ENCODE results near the gene EGFL6. TPM values are rescaled to one million over a fixed set of nuclear protein-coding genes. Genes with fewer than 3 reads are reported as not detected.
A peak's percentile ranks its signal among the peaks of the same experiment; 100 is the strongest.

EGFL6 gene
- total and polyA plus RNA-seq, 5 donors from 2014 or later: 0.11 TPM; not detected in 4

GRCh38 chrX:13654116-13654515 lies 84.7 kb downstream of the EGFL6 start:
- no peaks in the 10 kb centered on the region for H3K9me3 Mint-ChIP-seq
- Histone ChIP-seq H3K27me3 (ENCODE audit: control insufficient read depth, insufficient read depth, low read length) (no peaks in the 10 kb centered on the region), H3K4me3 (ENCODE audit: low read depth, low read length) (peak overlapping the region; percentile 83), H3K9me3 (ENCODE audit: control insufficient read depth in 2 of 2, low read length in 2 of 2) (no peaks in the 10 kb centered on the region), H3K27ac (ENCODE audit: insufficient read depth, low read length, poor library complexity, severe bottlenecking) (peak overlapping the region; percentile 96), H3K36me3 (ENCODE audit: control insufficient read depth, insufficient read depth, low read length) (peaks cover 5% of the 10 kb centered on the region), H3K4me1 (ENCODE audit: control insufficient read depth, insufficient read depth, low read length, poor library complexity, severe bottlenecking) (peaks cover 19% of the 10 kb centered on the region)
- H3K4me1 Mint-ChIP-seq: peaks cover 8 to 42% (median 21%) of the 10 kb centered on the region in 4 donors
- H3K27ac Mint-ChIP-seq: peak overlapping the region in 2 of 3 donors; percentile 63 to 98
- DNase-seq (no peak), ATAC-seq (ENCODE audit: low read depth in 2 of 2) (no peak)
- peak overlapping the region in 3 of 4 donors; percentile 95 to 100 (median 96) for H3K4me3 Mint-ChIP-seq
- peaks cover 15% of the 10 kb centered on the region for H3K36me3 Mint-ChIP-seq
- no peaks in the 10 kb centered on the region for H3K27me3 Mint-ChIP-seq

- no peaks in the 10 kb centered on the region for H3K9me3 Mint-ChIP-seq
- no peaks in the 10 kb centered on the region for H3K27me3 ChIP-seq (ENCODE audit: control insufficient read depth, insufficient read depth, low read length)
- H3K36me3 Mint-ChIP-seq: peaks cover 20% of the 10 kb centered on the region
- no peak overlapping the region for H3K4me3 Mint-ChIP-seq
- DNase-seq (no peak), ATAC-seq (ENCODE audit: low read depth in 2 of 2) (no peak)
- H3K4me1 ChIP-seq (ENCODE audit: control insufficient read depth, insufficient read depth, low read length, poor library complexity, severe bottlenecking): peaks cover 19% of the 10 kb centered on the region
- H3K4me1 Mint-ChIP-seq: peaks cover 9 to 43% (median 22%) of the 10 kb centered on the region in 4 donors
- H3K36me3 ChIP-seq (ENCODE audit: control insufficient read depth, insufficient read depth, low read length): peaks cover 15% of the 10 kb centered on the region
- no peak overlapping the region for H3K27ac ChIP-seq (ENCODE audit: insufficient read depth, low read length, poor library complexity, severe bottlenecking)
- no peak overlapping the region for H3K27ac Mint-ChIP-seq
- no peaks in the 10 kb centered on the region for H3K27me3 Mint-ChIP-seq
- no peaks in the 10 kb centered on the region for H3K9me3 ChIP-seq (ENCODE audit: control insufficient read depth in 2 of 2, low read length in 2 of 2)
- H3K4me3 ChIP-seq (ENCODE audit: low read depth, low read length): no peak overlapping the region
These were observed 86.3 kb downstream of the EGFL6 start for GRCh38 chrX:13655674-13656073.

GRCh38 chrX:13658602-13659001 lies 89.2 kb downstream of the EGFL6 start:
- peak overlapping the region; percentile 65 for H3K27ac ChIP-seq (ENCODE audit: insufficient read depth, low read length, poor library complexity, severe bottlenecking)
- H3K4me3 Mint-ChIP-seq: peak overlapping the region in 2 of 4 donors; percentile 0 to 47

GRCh38 chrX:13659063-13659462 lies 89.7 kb downstream of the EGFL6 start:
- no peak for ATAC-seq (ENCODE audit: low read depth in 2 of 2)
- H3K27ac ChIP-seq (ENCODE audit: insufficient read depth, low read length, poor library complexity, severe bottlenecking): peak overlapping the region; percentile 65
- no peak overlapping the region for H3K4me3 Mint-ChIP-seq

More at GRCh38 chrX:13658602-13659001, 89.2 kb downstream of the EGFL6 start:
- H3K36me3 Mint-ChIP-seq: peaks cover 35% of the 10 kb centered on the region
- H3K27ac Mint-ChIP-seq: peak overlapping the region; percentile 20 to 83 (median 55)
- Histone ChIP-seq H3K4me1 (ENCODE audit: control insufficient read depth, insufficient read depth, low read length, poor library complexity, severe bottlenecking) (peaks cover 10% of the 10 kb centered on the region), H3K36me3 (ENCODE audit: control insufficient read depth, insufficient read depth, low read length) (peaks cover 31% of the 10 kb centered on the region), H3K9me3 (ENCODE audit: control insufficient read depth in 2 of 2, low read length in 2 of 2) (no peaks in the 10 kb centered on the region), H3K27me3 (ENCODE audit: control insufficient read depth, insufficient read depth, low read length) (no peaks in the 10 kb centered on the region), H3K4me3 (ENCODE audit: low read depth, low read length) (no peak overlapping the region)
- H3K4me1 Mint-ChIP-seq: peaks cover 9 to 27% (median 18%) of the 10 kb centered on the region in 4 donors
- no peaks in the 10 kb centered on the region for H3K27me3 Mint-ChIP-seq
- DNase-seq: peak in 2 of 3 donors; percentile 69 to 74
- no peaks in the 10 kb centered on the region for H3K9me3 Mint-ChIP-seq
- peak in 1 of 2 donors; percentile 64 for ATAC-seq (ENCODE audit: low read depth in 2 of 2)

GRCh38 chrX:13661735-13662288 lies 92.4 kb downstream of the EGFL6 start:
- DNase-seq (no peak), ATAC-seq (ENCODE audit: low read depth in 2 of 2) (no peak)
- H3K4me3 ChIP-seq (ENCODE audit: low read depth, low read length): peak overlapping the region; percentile 37
- H3K4me1 ChIP-seq (ENCODE audit: control insufficient read depth, insufficient read depth, low read length, poor library complexity, severe bottlenecking): no peaks in the 10 kb centered on the region
- peak overlapping the region in 3 of 4 donors; percentile 14 to 65 (median 62) for H3K4me3 Mint-ChIP-seq
- no peaks in the 10 kb centered on the region for H3K27me3 ChIP-seq (ENCODE audit: control insufficient read depth, insufficient read depth, low read length)
- H3K27ac ChIP-seq (ENCODE audit: insufficient read depth, low read length, poor library complexity, severe bottlenecking): peak overlapping the region; percentile 41
- H3K27me3 Mint-ChIP-seq: no peaks in the 10 kb centered on the region
- peaks cover 45% of the 10 kb centered on the region for H3K36me3 Mint-ChIP-seq
- H3K27ac Mint-ChIP-seq: peak overlapping the region in 2 of 3 donors; percentile 12 to 34
- H3K9me3 ChIP-seq (ENCODE audit: control insufficient read depth in 2 of 2, low read length in 2 of 2): no peaks in the 10 kb centered on the region
- H3K9me3 Mint-ChIP-seq: no peaks in the 10 kb centered on the region
- peaks cover 7 to 11% (median 9%) of the 10 kb centered on the region in 4 donors for H3K4me1 Mint-ChIP-seq
- peaks cover 29% of the 10 kb centered on the region for H3K36me3 ChIP-seq (ENCODE audit: control insufficient read depth, insufficient read depth, low read length)

More at GRCh38 chrX:13659063-13659462, 89.7 kb downstream of the EGFL6 start:
- Histone ChIP-seq H3K4me1 (ENCODE audit: control insufficient read depth, insufficient read depth, low read length, poor library complexity, severe bottlenecking) (peaks cover 5% of the 10 kb centered on the region), H3K27me3 (ENCODE audit: control insufficient read depth, insufficient read depth, low read length) (no peaks in the 10 kb centered on the region), H3K4me3 (ENCODE audit: low read depth, low read length) (no peak overlapping the region), H3K36me3 (ENCODE audit: control insufficient read depth, insufficient read depth, low read length) (peaks cover 34% of the 10 kb centered on the region), H3K9me3 (ENCODE audit: control insufficient read depth in 2 of 2, low read length in 2 of 2) (no peaks in the 10 kb centered on the region)
- no peaks in the 10 kb centered on the region for H3K27me3 Mint-ChIP-seq
- peaks cover 9 to 23% (median 16%) of the 10 kb centered on the region in 4 donors for H3K4me1 Mint-ChIP-seq
- peak overlapping the region; percentile 4 to 83 (median 20) for H3K27ac Mint-ChIP-seq
- no peaks in the 10 kb centered on the region for H3K9me3 Mint-ChIP-seq
- peaks cover 40% of the 10 kb centered on the region for H3K36me3 Mint-ChIP-seq
- no peak for DNase-seq

- DNase-seq (no peak), ATAC-seq (ENCODE audit: low read depth in 2 of 2) (no peak)
- Mint-ChIP-seq H3K36me3 (peaks cover 44% of the 10 kb centered on the region), H3K4me1 (peaks cover 7 to 11% (median 9%) of the 10 kb centered on the region in 4 donors), H3K27ac (no peak overlapping the region), H3K9me3 (no peaks in the 10 kb centered on the region), H3K27me3 (no peaks in the 10 kb centered on the region), H3K4me3 (peak overlapping the region in 2 of 4 donors; percentile 62 to 65)
- Histone ChIP-seq H3K27ac (ENCODE audit: insufficient read depth, low read length, poor library complexity, severe bottlenecking) (peak overlapping the region; percentile 41), H3K36me3 (ENCODE audit: control insufficient read depth, insufficient read depth, low read length) (peaks cover 29% of the 10 kb centered on the region), H3K9me3 (ENCODE audit: control insufficient read depth in 2 of 2, low read length in 2 of 2) (no peaks in the 10 kb centered on the region), H3K4me1 (ENCODE audit: control insufficient read depth, insufficient read depth, low read length, poor library complexity, severe bottlenecking) (no peaks in the 10 kb centered on the region), H3K4me3 (ENCODE audit: low read depth, low read length) (peak overlapping the region; percentile 37), H3K27me3 (ENCODE audit: control insufficient read depth, insufficient read depth, low read length) (no peaks in the 10 kb centered on the region)
These were observed 93.0 kb downstream of the EGFL6 start for GRCh38 chrX:13662355-13662791.

GRCh38 chrX:13664020-13664419 lies 94.6 kb downstream of the EGFL6 start:
- H3K9me3 ChIP-seq (ENCODE audit: control insufficient read depth in 2 of 2, low read length in 2 of 2): no peaks in the 10 kb centered on the region
- peaks cover under 1% of the 10 kb centered on the region for H3K4me1 ChIP-seq (ENCODE audit: control insufficient read depth, insufficient read depth, low read length, poor library complexity, severe bottlenecking)
- no peak overlapping the region for H3K4me3 ChIP-seq (ENCODE audit: low read depth, low read length)
- peaks cover 29% of the 10 kb centered on the region for H3K36me3 ChIP-seq (ENCODE audit: control insufficient read depth, insufficient read depth, low read length)
- H3K27me3 ChIP-seq (ENCODE audit: control insufficient read depth, insufficient read depth, low read length): no peaks in the 10 kb centered on the region
- H3K36me3 Mint-ChIP-seq: peaks cover 40% of the 10 kb centered on the region
- H3K27ac Mint-ChIP-seq: no peak overlapping the region
- H3K27me3 Mint-ChIP-seq: no peaks in the 10 kb centered on the region
- ATAC-seq (ENCODE audit: low read depth in 2 of 2) (no peak), DNase-seq (no peak)
- H3K4me1 Mint-ChIP-seq: peaks cover 2 to 4% (median 2%) of the 10 kb centered on the region in 4 donors
- no peak overlapping the region for H3K4me3 Mint-ChIP-seq
- no peak overlapping the region for H3K27ac ChIP-seq (ENCODE audit: insufficient read depth, low read length, poor library complexity, severe bottlenecking)
- no peaks in the 10 kb centered on the region for H3K9me3 Mint-ChIP-seq

- Mint-ChIP-seq H3K27me3 (no peaks in the 10 kb centered on the region), H3K36me3 (peaks cover 38% of the 10 kb centered on the region), H3K4me1 (peaks cover 0 to 5% (median 2%) of the 10 kb centered on the region in 4 donors), H3K9me3 (no peaks in the 10 kb centered on the region), H3K4me3 (no peak overlapping the region), H3K27ac (no peak overlapping the region)
- Histone ChIP-seq H3K27ac (ENCODE audit: insufficient read depth, low read length, poor library complexity, severe bottlenecking) (no peak overlapping the region), H3K36me3 (ENCODE audit: control insufficient read depth, insufficient read depth, low read length) (peaks cover 17% of the 10 kb centered on the region), H3K4me3 (ENCODE audit: low read depth, low read length) (no peak overlapping the region), H3K4me1 (ENCODE audit: control insufficient read depth, insufficient read depth, low read length, poor library complexity, severe bottlenecking) (peaks cover 4% of the 10 kb centered on the region), H3K9me3 (ENCODE audit: control insufficient read depth in 2 of 2, low read length in 2 of 2) (no peaks in the 10 kb centered on the region), H3K27me3 (ENCODE audit: control insufficient read depth, insufficient read depth, low read length) (no peaks in the 10 kb centered on the region)
- DNase-seq (no peak), ATAC-seq (ENCODE audit: low read depth in 2 of 2) (no peak)
These were observed 97.4 kb downstream of the EGFL6 start for GRCh38 chrX:13666836-13667235.

Data from CD4-positive, CD25-positive, alpha-beta regulatory T cell (primary cell).